Left lobe of liver (tissue), 2 donors: ENCODE results near the gene MIDN. TPM values are rescaled to one million over a fixed set of nuclear protein-coding genes. Genes with fewer than 3 reads are reported as not detected.
"Not testable (repeated sequence)": the region's sequence is repeated elsewhere in the genome, so short reads cannot be mapped to it uniquely, and the experiment has no call there.

Experiments
- ATAC-seq: fragments of 200-7000 bp; cut with Tn5 transposase; one replicate; pipeline ENCODE4 v1.9.1; 2020; ENCODE audit warnings: mild to moderate bottlenecking, moderate library complexity
- DNase-seq: peaks from one replicate; pipeline ENCODE4 v3.0.0-alpha.2; 2020; ENCODE audit warnings: low spot score
- total RNA-seq: library from RNA; stranded (reverse); gene quantifications from one replicate; pipeline ENCODE4 v1.2.1, GENCODE V29; 2021
- donor health status: DM: no; HTN: no; CAD: no; lungs with moderate emphysema.
- donor health status: DM: no; HTN: yes; CAD: no.

Gene MIDN
- total RNA-seq: 51.7 TPM

- DNase-seq (peak; percentile 92), ATAC-seq (peak; percentile 33)
Measured at GRCh38 chr19:1248139-1248785, at the start of gene MIDN. Gene MIDN, plus strand, starts transcription at chr19:1248583. Its CDS starts 1,714 bp downstream, at chr19:1250297.

DNA sequence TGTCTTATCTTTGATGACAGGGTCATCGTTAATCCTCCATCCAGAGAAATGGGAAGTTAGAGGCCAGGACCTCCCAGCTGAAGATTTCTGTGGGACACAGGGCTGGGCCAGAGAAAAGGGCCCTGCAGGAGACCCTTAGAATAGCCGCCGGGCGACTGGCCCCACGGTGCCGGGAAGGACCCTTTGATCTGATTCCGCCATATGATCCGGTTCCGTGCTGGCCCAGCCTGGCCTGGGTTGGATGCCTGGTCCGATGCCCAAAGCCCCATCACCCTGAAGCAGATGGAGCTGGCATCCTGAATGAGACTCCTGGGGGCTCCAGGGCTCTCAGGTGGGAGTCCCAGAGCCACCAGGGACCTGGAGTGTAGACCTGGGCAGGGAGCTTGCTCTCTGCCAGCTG is 48.9 kb upstream of the MIDN start:
- ATAC-seq (no peak), DNase-seq (no peak)

GRCh38 chr19:1200614-1201013 is 47.8 kb upstream of the MIDN start:
- DNase-seq, ATAC-seq: not testable (repeated sequence)

GRCh38 chr19:1205114-1206099 is 43.0 kb upstream of the MIDN start, which contains the start of gene STK11:
Gene STK11, plus strand, starts transcription at chr19:1205778. Its CDS starts 1,136 bp downstream, at chr19:1206914.
- DNase-seq (peak; percentile 99), ATAC-seq (peak; percentile 88)

DNA sequence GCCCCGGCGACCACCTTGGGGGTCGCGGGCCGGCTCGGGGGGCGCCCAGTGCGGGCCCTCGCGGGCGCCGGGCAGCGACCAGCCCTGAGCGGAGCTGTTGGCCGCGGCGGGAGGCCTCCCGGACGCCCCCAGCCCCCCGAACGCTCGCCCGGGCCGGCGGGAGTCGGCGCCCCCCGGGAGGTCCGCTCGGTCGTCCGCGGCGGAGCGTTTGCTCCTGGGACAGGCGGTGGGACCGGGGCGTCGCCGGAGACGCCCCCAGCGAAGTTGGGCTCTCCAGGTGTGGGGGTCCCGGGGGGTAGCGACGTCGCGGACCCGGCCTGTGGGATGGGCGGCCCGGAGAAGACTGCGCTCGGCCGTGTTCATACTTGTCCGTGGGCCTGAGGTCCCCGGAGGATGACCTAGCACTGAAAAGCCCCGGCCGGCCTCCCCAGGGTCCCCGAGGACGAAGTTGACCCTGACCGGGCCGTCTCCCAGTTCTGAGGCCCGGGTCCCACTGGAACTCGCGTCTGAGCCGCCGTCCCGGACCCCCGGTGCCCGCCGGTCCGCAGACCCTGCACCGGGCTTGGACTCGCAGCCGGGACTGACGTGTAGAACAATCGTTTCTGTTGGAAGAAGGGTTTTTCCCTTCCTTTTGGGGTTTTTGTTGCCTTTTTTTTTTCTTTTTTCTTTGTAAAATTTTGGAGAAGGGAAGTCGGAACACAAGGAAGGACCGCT is 42.1 kb upstream of the MIDN start:
- DNase-seq (no peak), ATAC-seq (no peak)

DNA sequence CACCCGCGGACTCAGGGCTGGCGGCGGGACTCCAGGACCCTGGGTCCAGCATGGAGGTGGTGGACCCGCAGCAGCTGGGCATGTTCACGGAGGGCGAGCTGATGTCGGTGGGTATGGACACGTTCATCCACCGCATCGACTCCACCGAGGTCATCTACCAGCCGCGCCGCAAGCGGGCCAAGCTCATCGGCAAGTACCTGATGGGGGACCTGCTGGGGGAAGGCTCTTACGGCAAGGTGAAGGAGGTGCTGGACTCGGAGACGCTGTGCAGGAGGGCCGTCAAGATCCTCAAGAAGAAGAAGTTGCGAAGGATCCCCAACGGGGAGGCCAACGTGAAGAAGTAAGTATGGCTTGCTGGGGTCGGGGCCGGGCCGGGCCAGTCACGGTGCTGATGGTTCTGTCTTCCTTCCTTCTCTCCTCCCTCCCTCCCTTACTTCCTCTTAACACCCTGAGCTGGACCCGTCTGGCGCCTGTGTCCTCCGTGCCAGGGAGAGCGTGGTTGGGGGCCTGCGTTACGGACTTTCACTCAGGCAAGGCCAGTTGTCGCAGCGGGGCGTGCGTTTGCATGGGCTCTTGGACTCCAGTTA is 41.4 kb upstream of the MIDN start:
- no peak for DNase-seq
- peak; percentile 1 for ATAC-seq

- not testable (repeated sequence) for ATAC-seq, DNase-seq
Measured at GRCh38 chr19:1208830-1209229, 39.6 kb upstream of the MIDN start.

- DNase-seq: no peak
Measured at GRCh38 chr19:1210227-1210538, 38.2 kb upstream of the MIDN start.

GRCh38 chr19:1211494-1212234 is 36.7 kb upstream of the MIDN start:
- DNase-seq (peak; percentile 87), ATAC-seq (peak; percentile 66)

More at GRCh38 chr19:1210227-1210538, 38.2 kb upstream of the MIDN start:
- no peak for ATAC-seq

DNA sequence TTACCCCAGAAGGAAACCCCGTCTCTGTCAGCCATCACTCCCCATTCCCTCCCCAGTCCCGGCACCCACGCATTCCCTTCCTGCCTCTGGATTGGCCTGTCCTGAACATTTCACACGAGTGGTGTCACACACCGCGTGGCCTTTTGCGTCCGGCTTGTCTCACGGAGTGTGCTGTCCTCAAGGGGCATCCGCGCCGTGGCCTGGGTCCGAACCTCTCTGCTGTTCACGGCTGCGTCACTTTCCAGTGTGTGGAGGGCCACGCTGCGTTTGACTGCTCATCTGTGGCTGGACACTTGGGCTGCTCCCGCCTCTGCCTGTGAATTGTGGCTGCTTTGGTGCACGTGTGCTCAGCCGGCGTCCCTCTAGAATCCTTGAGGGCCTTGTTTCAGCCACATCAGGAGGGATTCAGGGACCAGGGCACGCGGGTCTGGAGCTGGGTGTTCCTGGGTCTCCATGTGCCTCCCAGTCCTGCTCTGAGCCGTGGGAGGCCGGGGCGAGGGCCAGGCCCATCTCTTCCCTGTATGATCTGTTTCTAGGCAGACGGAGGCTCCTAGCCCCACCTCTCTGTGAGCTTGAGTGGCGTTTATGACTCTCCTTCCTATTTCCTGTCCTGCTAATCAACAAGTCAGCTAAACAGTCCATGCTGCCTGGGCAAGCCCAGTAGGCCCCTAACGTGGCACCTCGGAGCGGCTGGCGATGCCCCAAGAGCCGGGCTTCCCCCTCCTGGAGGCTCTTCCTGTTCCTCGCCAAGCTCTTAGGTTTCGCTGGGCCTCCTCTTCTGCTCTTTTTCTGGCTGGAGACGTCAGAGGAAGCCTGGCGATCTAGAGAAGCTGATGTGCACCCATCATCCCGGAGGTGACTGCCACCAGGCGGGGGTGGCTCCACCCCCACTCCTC is 34.7 kb upstream of the MIDN start:
- DNase-seq (no peak), ATAC-seq (peak; percentile 11)

GRCh38 chr19:1214299-1214861 is 34.0 kb upstream of the MIDN start:
- no peak for ATAC-seq
- no peak for DNase-seq

- peak; percentile 52 for ATAC-seq
Measured at GRCh38 chr19:1214862-1215731, 33.3 kb upstream of the MIDN start.

DNA sequence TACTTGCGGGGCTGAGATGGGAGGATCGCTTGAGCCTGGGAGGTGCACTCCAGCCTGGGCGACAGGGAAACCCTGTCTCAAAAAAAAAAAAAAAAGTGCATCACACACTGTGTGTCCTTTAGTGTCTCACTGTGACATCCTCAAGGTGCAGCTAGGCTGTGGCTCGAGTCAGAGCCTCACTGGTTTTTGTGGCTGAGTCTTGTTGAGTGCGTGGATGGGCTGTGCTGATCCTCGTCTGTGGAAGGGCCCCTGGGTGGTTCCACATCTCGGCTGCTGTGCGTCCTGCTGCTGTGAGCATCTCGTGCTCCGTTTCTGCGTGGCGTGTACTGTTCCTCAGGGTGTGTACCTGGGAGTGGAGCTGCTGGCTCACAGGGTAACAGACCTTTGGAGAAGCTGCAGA is 31.6 kb upstream of the MIDN start:
- DNase-seq (no peak), ATAC-seq (no peak)

More at GRCh38 chr19:1214862-1215731, 33.3 kb upstream of the MIDN start:
- no peak for DNase-seq

DNA sequence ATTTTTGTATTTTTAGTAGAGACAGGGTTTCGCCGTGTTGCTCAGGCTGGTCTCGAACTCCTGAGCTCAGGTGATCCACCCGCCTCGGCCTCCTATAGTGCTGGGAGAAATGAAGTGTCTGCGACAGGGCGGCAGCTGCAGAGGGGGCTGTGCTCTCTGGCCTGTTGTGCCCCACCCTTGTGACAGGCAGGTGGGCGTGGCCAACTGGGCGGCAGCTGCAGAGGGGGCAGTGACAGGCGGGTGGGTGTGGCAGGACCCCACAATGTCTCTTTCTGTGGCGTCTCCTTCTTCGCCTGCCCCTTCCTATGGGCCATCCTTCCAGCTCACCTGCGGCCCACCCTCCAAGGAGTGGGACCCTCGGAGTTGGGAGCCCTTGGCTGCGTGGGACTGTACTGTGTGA is 31.0 kb upstream of the MIDN start:
- ATAC-seq: no peak
- no peak for DNase-seq

- no peak for ATAC-seq
- DNase-seq: no peak
Measured at GRCh38 chr19:1218751-1219567, 29.4 kb upstream of the MIDN start.

DNA sequence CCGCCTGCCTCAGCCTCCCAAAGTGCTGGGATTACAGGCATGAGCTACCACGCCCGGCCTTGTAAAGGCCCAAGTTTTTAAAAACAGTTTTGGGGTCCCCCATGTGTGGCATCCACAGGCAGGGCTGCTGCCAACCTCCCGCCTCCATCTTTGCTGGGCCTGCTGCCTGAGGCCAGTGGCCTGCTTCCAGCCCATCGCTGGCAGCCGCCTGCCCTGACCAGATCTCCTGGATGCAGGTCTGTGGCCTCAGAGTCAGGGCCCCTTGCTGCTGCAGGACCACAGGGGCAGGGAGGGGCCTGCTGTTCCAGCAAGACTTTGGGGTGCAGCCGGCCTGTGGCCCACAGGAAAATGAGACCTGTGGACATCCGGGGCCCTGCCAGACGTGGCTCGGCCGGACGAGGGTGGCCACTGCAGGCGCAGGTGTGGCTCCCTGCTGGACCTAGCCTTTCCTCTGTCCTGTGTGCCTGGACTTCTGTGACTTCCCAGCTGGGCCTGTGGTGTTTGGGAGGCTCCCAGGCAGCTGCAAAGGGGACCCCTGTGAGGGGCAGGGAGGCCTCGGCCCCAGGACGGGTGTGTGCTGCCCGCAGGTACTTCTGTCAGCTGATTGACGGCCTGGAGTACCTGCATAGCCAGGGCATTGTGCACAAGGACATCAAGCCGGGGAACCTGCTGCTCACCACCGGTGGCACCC is 28.5 kb upstream of the MIDN start:
- DNase-seq (no peak), ATAC-seq (no peak)
